Kidney capillary endothelial cell (primary cell): Measurements from ENCODE around the gene TRAPPC8.
"Not testable (repeated sequence)": the region's sequence is repeated elsewhere in the genome, so short reads cannot be mapped to it uniquely, and the experiment has no call there.

Experiments used
- DNase-seq: peaks from one replicate; pipeline ENCODE4 v3.0.0-alpha.2; 2018; ENCODE audit warnings: low spot score

The TRAPPC8 gene

GRCh38 chr18:31943878-31944816 lies 1.2 kb upstream of the TRAPPC8 start:
- DNase-seq: no peak

- DNase-seq: peak; percentile 33
Observed at GRCh38 chr18:31942291-31942998, 483 bp downstream of the TRAPPC8 start.

GRCh38 chr18:31941010-31941809 lies 1.7 kb downstream of the TRAPPC8 start:
- no peak for DNase-seq

DNA sequence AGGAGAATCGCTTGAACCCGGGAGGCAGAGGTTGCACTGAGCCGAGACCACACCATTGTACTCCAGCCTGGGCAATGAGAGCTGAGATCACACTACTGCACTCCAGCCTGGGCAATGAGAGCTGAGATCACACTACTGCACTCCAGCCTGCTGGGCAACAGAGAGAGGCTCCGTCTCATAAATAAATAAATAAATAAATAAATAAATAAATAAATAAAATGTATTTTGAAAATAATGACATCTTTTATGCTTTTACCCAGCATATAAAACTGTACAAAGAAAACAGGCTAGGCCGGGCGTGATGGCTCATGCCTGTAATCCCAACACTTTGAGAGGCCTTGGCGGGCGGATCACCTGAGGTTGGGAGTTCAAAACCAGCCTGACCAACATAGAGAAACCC lies 8.2 kb downstream of the TRAPPC8 start:
- not testable (repeated sequence) for DNase-seq

- DNase-seq: no peak
Observed at GRCh38 chr18:31931886-31932240, 11.1 kb downstream of the TRAPPC8 start.

DNA sequence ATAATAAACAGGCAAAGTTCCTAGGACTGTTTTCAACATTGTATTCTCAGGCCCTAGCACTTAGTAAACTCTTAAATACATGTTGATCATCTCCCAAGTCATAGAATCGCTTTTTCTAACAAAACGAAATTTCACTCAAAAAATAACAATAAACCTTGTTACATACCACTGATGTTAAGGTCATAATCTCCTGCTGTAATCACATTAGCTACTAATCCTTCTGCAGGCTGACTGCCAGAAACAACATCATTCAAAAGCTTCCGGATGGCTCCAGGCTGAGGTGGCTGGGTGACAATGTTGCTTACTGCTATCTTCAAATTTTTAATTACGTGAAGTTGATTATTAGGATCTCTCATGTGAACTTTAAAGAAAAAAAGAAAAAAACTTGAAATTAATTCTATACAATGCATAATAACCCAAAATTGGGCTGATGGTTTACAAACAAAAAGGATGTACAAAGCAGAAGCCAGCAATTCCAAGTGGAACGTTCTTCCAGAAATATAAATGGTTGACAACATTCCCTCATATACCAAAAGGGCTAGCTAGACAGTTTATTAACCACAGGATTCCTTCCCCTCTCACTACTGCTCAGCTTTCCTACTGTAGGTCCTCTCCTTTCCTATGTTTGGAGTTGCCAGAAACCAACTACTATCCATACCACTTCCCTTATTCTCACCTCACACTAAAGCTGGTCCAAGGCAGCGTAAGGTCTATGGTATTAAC lies 11.6 kb downstream of the TRAPPC8 start:
- no peak for DNase-seq

DNA sequence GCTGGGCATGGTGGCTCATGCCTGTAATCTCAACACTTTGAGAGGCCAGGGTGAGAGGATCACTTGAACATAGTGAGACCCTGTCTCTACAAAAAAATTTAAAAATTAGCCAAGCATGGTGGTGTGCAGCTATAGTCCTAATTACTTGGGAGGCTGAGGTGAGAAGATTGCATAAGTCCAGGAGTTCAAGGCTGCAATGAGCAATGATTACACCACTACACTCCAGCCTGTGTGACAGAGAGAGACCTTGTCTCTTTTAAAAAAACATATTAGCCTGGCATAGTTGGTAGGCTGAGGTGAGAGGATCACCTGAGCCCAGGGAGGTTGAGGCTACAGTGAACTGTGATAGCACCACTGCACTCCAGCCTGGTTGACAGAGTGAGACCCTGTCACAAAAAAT lies 13.7 kb downstream of the TRAPPC8 start:
- no peak for DNase-seq

GRCh38 chr18:31926988-31927387 lies 15.9 kb downstream of the TRAPPC8 start:
- DNase-seq: not testable (repeated sequence)

DNA sequence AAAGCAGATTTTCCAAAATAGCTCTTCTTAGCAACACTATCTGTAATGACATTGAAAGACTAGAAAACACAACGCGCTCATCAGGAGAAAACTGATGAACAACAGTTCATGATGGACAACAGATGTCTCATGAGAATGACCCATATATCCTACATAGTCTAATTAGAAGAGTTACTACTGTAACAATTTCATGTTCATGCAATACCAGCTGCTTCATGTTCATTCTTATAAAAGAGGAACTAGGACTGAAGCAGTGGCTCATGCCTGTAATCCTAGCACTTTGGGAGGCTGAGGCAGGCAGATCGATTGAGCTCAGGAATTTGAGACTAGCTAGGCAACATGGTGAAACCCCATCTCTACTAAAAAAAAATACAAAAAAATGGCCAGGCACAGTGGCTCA lies 22.7 kb downstream of the TRAPPC8 start:
- no peak for DNase-seq

DNA sequence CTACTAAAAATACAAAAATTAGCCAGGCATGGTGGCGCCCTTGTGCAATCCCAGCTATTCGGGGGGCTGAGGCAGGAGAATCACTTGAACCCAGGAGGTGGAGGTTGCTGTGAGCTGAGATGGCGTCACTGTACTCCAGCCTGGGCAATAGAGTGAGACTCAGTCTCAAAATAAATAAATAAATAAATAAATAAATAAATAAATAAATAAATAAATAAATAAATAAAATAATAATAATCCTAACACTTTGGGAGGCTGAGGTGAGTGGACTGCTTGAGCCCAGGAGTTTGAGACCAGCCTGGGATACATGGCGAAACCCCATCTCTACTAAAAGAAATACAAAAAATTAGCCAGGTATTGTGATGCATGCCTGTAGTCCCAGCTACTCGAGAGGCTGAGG lies 23.6 kb downstream of the TRAPPC8 start:
- DNase-seq: not testable (repeated sequence)

GRCh38 chr18:31918733-31919132 lies 24.2 kb downstream of the TRAPPC8 start:
- no peak for DNase-seq

DNA sequence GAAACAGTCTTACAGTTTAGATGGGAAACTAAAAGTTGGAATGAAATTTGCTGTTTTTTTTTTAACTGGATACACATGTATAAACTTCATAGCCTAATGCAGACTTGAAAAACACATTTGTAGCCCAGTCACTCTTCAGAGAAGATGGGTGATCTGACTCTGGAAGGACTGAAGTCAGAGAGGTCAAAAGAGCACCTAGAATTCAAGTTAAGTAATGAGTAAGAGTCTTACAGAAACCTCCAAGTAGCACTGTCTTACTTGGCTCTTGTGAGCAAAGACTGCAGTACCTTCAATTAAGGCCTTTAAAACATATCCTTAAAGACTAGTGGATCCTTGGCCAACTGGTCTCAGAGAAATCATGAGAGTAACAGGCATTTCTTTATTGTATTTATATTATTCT lies 41.9 kb downstream of the TRAPPC8 start:
- no peak for DNase-seq

DNA sequence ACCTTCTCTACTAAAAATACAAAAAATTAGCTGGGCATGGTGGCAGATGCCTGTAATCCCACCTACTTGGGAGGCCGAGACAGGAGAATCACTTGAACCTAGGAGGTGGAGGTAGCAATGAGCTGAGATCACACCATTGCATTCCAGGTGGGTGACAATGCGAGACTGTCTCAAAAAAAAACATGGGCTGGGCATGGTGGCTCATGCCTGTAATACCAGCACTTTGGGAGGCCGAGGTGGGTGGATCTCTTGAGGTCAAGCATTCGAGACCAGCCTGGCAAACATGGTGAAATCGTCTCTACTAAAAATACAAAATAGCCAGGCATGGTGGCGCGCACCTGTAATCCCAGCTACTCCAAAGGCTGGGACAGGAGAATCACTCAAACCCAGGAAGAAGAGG lies 43.2 kb downstream of the TRAPPC8 start:
- not testable (repeated sequence) for DNase-seq

DNA sequence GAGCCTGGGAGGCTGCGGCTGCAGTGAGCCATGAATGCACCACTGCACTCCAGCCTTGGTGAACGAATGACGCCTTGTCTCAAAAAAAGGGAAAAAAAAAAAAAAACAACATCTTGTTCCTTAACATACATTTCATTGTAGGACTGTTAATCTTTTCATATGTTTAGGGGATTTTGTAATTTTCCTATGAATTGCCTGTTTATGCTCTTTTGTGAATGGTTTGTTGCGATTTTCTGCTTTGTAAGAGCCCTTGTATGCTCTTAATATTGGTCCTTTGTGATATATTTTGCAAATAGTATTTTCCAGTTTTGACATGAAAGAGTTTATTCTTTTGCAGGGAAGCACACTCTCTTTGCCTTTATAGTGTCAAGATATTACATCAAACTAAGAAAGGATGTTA lies 50.0 kb downstream of the TRAPPC8 start:
- DNase-seq: no peak

- DNase-seq: no peak
Observed at GRCh38 chr18:31891566-31891965, 51.4 kb downstream of the TRAPPC8 start.

- DNase-seq: no peak
Observed at GRCh38 chr18:31884020-31884419, 58.9 kb downstream of the TRAPPC8 start.

GRCh38 chr18:31880186-31880898 lies 62.6 kb downstream of the TRAPPC8 start:
- DNase-seq: no peak

DNA sequence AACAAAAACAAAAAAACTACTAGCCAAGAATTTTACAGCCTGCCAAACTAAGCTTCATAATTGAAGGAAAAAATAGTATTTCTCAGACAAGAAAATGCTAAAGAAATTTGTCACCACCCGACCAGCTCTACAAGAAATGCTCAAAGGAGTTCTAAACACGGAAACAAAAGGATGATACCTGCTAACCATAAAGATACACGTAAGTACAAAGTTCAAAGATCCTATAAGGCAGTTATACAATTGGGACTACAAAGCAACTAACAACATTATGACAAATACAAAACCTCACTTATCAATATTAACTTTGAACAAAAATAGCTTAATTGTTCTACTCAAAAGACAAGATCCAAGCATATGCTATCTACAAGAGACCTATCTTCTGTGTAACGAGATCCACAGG lies 64.6 kb downstream of the TRAPPC8 start:
- DNase-seq: no peak

GRCh38 chr18:31877900-31878299 lies 65.0 kb downstream of the TRAPPC8 start:
- DNase-seq: no peak

DNA sequence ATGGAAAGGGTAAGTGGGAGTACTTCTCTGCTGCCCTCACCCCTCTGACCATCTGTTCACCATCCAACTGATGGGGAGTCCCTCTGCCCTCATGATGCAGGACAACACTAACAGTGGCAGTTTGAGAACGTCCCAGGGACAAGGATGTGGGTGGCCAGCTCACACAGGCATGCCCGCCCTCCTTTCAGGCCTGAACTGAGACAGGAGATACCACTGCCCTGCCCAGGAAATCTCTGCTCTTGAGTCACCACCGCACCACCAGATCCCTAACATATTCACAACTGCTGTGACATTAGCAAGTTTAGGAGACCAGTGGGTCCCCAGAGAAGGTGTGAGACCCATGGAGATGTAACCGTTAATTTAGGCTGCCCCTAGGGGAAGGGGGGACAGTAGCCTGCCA lies 66.2 kb downstream of the TRAPPC8 start:
- DNase-seq: no peak

- no peak for DNase-seq
Observed at GRCh38 chr18:31875301-31875700, 67.6 kb downstream of the TRAPPC8 start.
